ENCODE results near the gene SLC25A21. TPM values are rescaled to one million over a fixed set of nuclear protein-coding genes. Genes with fewer than 3 reads are reported as not detected.

Gene SLC25A21
- total and polyA plus RNA-seq, 7 donors, result 0.13 to 1.5 (median 1.1) TPM; not detected in 2

GRCh38 chr14:36659822-36660735, 512.3 kb downstream of the SLC25A21 start:
- Histone ChIP-seq H3K4me3 (no peak overlapping the region), H3K4me1 (peaks cover 0 to 73% (median 68%) of the 10 kb centered on the region in 4 donors)
- 13 to 14% methylated on average over 19 of the region's 19 CpGs for WGBS, 2 donors

GRCh38 chr14:36659010-36659821, 513.2 kb downstream of the SLC25A21 start:
- Histone ChIP-seq H3K4me3 (peak overlapping the region in 1 of 4 donors; percentile 5), H3K27ac (no peak overlapping the region), H3K4me1 (peaks cover 0 to 73% (median 68%) of the 10 kb centered on the region in 4 donors), H3K9me3 (no peaks in the 10 kb centered on the region), H3K27me3 (peaks cover 95 to 100% (median 96%) of the 10 kb centered on the region in 3 donors), H3K36me3 (no peaks in the 10 kb centered on the region)
- no peak for DNase-seq
- intact Hi-C loops (cut with DNase I), result no loop called here
- TF ChIP-seq POLR2A (IDR thresholded peaks at IDR 0.05), result no peak
- no peak for TF ChIP-seq CTCF (IDR thresholded peaks at IDR 0.05)
- WGBS, 2 donors, result 9 to 16% methylated on average over 35 of the region's 35 CpGs

More at GRCh38 chr14:36659822-36660735, 512.3 kb downstream of the SLC25A21 start:
- Histone ChIP-seq H3K27me3 (peaks cover 94 to 100% (median 96%) of the 10 kb centered on the region in 3 donors), H3K9me3 (no peaks in the 10 kb centered on the region), H3K36me3 (no peaks in the 10 kb centered on the region), H3K27ac (no peak overlapping the region)
- no peak for TF ChIP-seq POLR2AphosphoS5 (IDR thresholded peaks at IDR 0.05)
- TF ChIP-seq EP300 (IDR thresholded peaks at IDR 0.05), result no peak
- TF ChIP-seq POLR2A (IDR thresholded peaks at IDR 0.05), result no peak
- TF ChIP-seq CTCF (IDR thresholded peaks at IDR 0.05), result no peak
- intact Hi-C loops (cut with DNase I), result no loop called here
- no peak for DNase-seq

- intact Hi-C loops (cut with DNase I), result no loop called here
- no peaks in the 10 kb centered on the region for H3K36me3 ChIP-seq
- 5% methylated on average over 55 of the region's 55 CpGs for WGBS, 2 donors
- no peak overlapping the region for H3K27ac ChIP-seq
- H3K4me1 ChIP-seq, result peaks cover 0 to 64% (median 60%) of the 10 kb centered on the region in 4 donors
- DNase-seq, result no peak
- H3K27me3 ChIP-seq, result peaks cover 94 to 100% (median 97%) of the 10 kb centered on the region in 3 donors
- H3K4me3 ChIP-seq, result peak overlapping the region in 3 of 4 donors; percentile 13 to 33 (median 16)
- TF ChIP-seq CTCF (IDR thresholded peaks at IDR 0.05), result no peak
- TF ChIP-seq POLR2AphosphoS5 (IDR thresholded peaks at IDR 0.05), result no peak
- no peak for TF ChIP-seq EP300 (IDR thresholded peaks at IDR 0.05)
- TF ChIP-seq POLR2A (IDR thresholded peaks at IDR 0.05), result no peak
- no peaks in the 10 kb centered on the region for H3K9me3 ChIP-seq
Measured at GRCh38 chr14:36658123-36659009, 514.0 kb downstream of the SLC25A21 start.

GRCh38 chr14:36657399-36658122, 514.8 kb downstream of the SLC25A21 start:
- H3K27ac ChIP-seq, result no peak overlapping the region
- DNase-seq, result no peak
- H3K4me1 ChIP-seq, result peaks cover 0 to 56% (median 52%) of the 10 kb centered on the region in 4 donors
- no peaks in the 10 kb centered on the region for H3K36me3 ChIP-seq
- intact Hi-C loops (cut with DNase I), result no loop called here
- peaks cover 86 to 100% (median 97%) of the 10 kb centered on the region in 3 donors for H3K27me3 ChIP-seq
- H3K4me3 ChIP-seq, result peak overlapping the region; percentile 13 to 33 (median 18)
- no peaks in the 10 kb centered on the region for H3K9me3 ChIP-seq
- 2 to 3% methylated on average over 55 of the region's 55 CpGs for WGBS, 2 donors
- TF ChIP-seq CTCF (IDR thresholded peaks at IDR 0.05), result no peak
- TF ChIP-seq POLR2AphosphoS5 (IDR thresholded peaks at IDR 0.05), result peak in 1 of 4 donors; percentile 17
- no peak for TF ChIP-seq POLR2A (IDR thresholded peaks at IDR 0.05)
- TF ChIP-seq EP300 (IDR thresholded peaks at IDR 0.05), result no peak
